Measurements from ENCODE around the gene LILRB4.

The LILRB4 gene

DNA sequence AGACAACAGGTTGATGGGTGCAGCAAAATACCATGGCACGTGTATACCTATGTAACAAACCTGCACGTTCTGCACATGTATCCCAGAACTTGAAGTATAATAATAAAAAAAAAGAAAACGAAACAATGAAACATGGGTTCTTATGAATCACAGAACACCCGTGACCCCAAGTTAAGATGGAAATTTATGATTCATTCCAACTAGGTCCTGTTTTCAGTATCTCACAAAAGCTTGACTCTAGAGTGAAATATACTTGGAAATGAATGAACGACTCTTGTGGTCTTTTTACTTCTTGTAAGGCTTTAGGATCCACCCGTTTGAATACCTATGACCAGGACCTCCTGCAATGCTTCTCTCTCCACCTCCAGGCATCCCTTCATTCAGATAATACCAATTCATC, 3.5 kb upstream of the LILRB4 start:
- no peak overlapping the region for H3K4me3 ChIP-seq (ENCODE audit: control insufficient read depth, low read depth, low read length)
- no peak for DNase-seq (ENCODE audit: low read depth)
- TF ChIP-seq, protein P1, sequence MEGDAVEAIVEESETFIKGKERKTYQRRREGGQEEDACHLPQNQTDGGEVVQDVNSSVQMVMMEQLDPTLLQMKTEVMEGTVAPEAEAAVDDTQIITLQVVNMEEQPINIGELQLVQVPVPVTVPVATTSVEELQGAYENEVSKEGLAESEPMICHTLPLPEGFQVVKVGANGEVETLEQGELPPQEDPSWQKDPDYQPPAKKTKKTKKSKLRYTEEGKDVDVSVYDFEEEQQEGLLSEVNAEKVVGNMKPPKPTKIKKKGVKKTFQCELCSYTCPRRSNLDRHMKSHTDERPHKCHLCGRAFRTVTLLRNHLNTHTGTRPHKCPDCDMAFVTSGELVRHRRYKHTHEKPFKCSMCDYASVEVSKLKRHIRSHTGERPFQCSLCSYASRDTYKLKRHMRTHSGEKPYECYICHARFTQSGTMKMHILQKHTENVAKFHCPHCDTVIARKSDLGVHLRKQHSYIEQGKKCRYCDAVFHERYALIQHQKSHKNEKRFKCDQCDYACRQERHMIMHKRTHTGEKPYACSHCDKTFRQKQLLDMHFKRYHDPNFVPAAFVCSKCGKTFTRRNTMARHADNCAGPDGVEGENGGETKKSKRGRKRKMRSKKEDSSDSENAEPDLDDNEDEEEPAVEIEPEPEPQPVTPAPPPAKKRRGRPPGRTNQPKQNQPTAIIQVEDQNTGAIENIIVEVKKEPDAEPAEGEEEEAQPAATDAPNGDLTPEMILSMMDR (conservative IDR thresholded peaks at IDR 0.05; ENCODE audit: control insufficient read depth, insufficient read depth, low read depth, low read length) = no peak

DNA sequence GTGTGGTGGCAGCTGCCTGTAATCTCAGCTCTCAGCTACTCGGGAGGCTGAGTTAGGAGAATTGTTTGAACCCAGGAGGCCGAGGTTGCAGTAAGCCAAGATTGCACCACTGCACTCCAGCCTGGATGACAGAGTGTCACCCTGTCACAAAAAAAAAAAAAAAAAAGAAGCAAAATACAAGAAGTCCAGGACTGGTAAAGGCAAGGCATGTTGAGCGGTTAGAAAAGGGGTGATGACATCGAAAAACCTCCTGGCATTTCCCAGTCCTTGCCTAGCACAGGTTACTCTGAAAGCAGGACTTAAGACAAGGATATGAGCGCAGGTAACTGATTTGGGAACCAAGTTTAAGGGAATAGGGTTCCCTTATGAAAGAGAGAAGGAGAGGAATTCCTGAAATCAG, 2.5 kb upstream of the LILRB4 start:
- no peak for DNase-seq (ENCODE audit: low read depth)
- no peak overlapping the region for H3K4me3 ChIP-seq (ENCODE audit: control insufficient read depth, low read depth, low read length)
- TF ChIP-seq, protein P1 (conservative IDR thresholded peaks at IDR 0.05; ENCODE audit: control insufficient read depth, insufficient read depth, low read depth, low read length) = no peak

DNA sequence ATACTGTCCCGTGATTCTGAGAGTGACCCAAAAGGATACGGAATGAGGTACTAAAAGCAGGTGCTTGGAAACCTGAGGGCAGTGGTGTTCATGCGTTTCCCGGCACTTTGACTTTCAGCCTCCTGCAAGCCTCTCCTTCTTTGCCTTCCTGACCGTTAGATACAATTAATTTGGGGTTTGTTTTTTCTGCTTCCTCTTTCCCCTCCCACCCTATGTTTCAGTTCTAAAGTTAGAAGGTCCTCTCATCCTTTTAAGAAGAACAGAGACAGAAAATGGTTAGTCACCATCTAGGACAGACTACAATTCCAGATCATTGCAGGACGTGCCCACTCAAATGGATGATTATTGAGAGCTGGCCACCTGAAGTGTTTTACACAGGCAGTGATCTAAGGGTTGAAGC, 1.8 kb upstream of the LILRB4 start:
- no peak overlapping the region for H3K4me3 ChIP-seq (ENCODE audit: control insufficient read depth, low read depth, low read length)
- TF ChIP-seq, protein P1 (conservative IDR thresholded peaks at IDR 0.05; ENCODE audit: control insufficient read depth, insufficient read depth, low read depth, low read length) = no peak
- no peak for DNase-seq (ENCODE audit: low read depth)

DNA sequence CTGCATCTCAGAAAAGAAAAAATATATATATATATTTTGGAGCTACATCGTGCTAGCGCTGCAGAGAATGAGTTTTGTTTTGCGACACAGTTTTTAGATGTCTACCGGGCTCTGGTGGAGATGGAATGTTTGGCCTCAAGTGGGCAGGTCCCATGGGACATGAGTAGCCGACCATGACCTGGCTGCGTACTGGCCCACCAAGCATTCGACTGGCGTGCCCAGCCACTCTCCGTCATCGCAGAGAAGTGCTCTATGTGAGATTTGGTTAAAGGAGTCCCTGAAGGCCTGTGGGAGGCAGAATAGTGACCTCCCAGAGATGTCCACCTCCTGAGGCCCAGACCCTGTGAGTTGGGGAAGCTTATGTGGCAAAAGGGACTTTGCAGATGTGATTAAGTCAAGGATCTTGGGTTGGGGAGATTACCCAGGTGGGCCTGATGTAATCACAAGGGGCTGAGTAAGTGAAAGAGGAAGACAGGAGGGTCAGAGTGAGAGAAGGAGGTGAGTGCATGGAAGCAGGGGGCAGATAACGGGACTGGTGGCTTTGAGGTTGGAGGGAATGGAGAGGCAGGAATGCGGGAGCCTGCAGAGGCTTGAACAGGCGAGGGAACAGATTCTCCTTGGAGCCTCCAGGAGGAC, 821 bp upstream of the LILRB4 start:
- no peak overlapping the region for H3K4me3 ChIP-seq (ENCODE audit: control insufficient read depth, low read depth, low read length)
- TF ChIP-seq, protein P1 (conservative IDR thresholded peaks at IDR 0.05; ENCODE audit: control insufficient read depth, insufficient read depth, low read depth, low read length) = no peak
- DNase-seq (ENCODE audit: low read depth) = no peak

DNA sequence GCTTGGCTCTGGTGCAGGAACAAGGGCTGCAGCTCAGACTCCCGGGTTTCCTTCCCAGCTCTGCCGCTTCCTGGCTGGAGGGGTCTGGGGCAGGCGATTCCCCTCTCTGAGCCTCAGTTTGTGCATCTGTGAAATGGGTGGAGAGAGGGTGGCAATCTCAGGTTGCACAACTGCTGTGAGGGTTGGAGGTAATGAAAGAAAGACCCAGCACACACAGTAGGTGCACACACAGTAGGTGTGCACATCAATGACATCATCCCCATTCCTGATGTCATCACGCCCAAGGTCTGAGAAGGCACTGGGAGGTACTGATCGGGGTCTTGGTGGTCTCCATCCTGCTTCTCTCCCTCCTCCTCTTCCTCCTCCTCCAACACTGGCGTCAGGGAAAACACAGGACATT, 2.7 kb downstream of the LILRB4 start:
- DNase-seq (ENCODE audit: low read depth) = no peak
- TF ChIP-seq, protein P1 (conservative IDR thresholded peaks at IDR 0.05; ENCODE audit: control insufficient read depth, insufficient read depth, low read depth, low read length) = no peak

DNA sequence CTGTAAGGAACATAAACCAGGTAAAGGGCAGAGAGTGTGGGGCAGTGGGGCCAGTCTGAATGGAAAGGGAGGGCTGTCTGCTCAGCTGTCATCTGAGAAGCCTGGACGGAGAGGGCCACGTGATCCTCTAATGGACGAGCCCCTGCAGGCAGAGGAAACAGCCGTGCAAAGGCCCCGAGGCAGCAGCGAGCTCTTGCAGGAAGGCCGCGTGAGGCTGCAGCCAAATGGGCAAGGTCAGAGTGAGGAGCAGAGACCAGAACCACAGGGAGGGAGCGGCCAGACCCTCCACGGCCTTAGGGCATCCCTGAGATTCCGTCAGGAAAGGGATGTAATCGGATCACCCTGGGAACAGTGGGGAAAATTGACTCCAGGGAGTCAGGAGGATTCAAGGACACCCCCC, 4.4 kb downstream of the LILRB4 start:
- TF ChIP-seq, protein P1 (conservative IDR thresholded peaks at IDR 0.05; ENCODE audit: control insufficient read depth, insufficient read depth, low read depth, low read length) = no peak
- no peak for DNase-seq (ENCODE audit: low read depth)
- H3K4me3 ChIP-seq (ENCODE audit: control insufficient read depth, low read depth, low read length) = no peak overlapping the region

More for the DNA sequence above, 2.7 kb downstream of the LILRB4 start:
- H3K4me3 ChIP-seq (ENCODE audit: control insufficient read depth, low read depth, low read length) = no peak overlapping the region

DNA sequence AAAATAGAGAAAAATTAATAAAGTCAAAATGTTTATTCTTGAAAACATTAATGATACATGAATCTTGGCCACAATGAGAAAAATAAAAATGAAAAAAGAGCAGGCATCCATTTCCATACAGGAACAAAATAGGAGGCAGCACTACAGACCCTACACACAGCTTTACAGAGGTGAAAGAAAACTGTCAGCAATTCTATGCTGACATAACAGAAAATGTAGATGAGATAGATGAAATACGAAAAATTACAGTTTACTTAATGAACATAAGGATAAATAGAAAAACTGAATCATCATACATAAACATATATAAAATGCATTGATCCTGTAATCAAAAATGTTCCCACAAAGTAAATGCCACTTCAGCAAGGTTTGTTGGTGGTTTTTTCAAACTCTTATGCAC, 5.6 kb downstream of the LILRB4 start:
- no peak overlapping the region for H3K4me3 ChIP-seq (ENCODE audit: control insufficient read depth, low read depth, low read length)
- no peak for DNase-seq (ENCODE audit: low read depth)
- TF ChIP-seq, protein P1 (conservative IDR thresholded peaks at IDR 0.05; ENCODE audit: control insufficient read depth, insufficient read depth, low read depth, low read length) = no peak
